ENCODE data around the gene NACC2. TPM values are rescaled to one million over a fixed set of nuclear protein-coding genes. Genes with fewer than 3 reads are reported as not detected.
"Not testable (repeated sequence)": the region's sequence is repeated elsewhere in the genome, so short reads cannot be mapped to it uniquely, and the experiment has no call there.

The NACC2 gene
- total RNA-seq, 2 experiments from 2014 or later, result 4.2 to 5.2 TPM

GRCh38 chr9:136062657-136063439 is 32.2 kb downstream of the NACC2 start:
- CTCF ChIA-PET, result no interaction called here
- Mint-ChIP-seq H3K4me1 (no peaks in the 10 kb centered on the region), H3K27ac (no peak overlapping the region), H3K4me3 (no peak overlapping the region), H3K9me3 (ENCODE audit: low read depth) (no peaks in the 10 kb centered on the region), H3K27me3 (no peaks in the 10 kb centered on the region), H3K36me3 (ENCODE audit: low read depth) (peaks cover 5% of the 10 kb centered on the region)
- POLR2A ChIA-PET, result no interaction called here
- DNase-seq (no peak), ATAC-seq (no peak)
- intact Hi-C loops (cut with DNase I, micrococcal nuclease), result no loop called here

- H3K27ac Mint-ChIP-seq; H3K27me3 Mint-ChIP-seq; H3K9me3 Mint-ChIP-seq (ENCODE audit: low read depth); H3K4me3 Mint-ChIP-seq; H3K4me1 Mint-ChIP-seq; ATAC-seq; DNase-seq; intact Hi-C loops (cut with DNase I, micrococcal nuclease); H3K36me3 Mint-ChIP-seq (ENCODE audit: low read depth); POLR2A ChIA-PET; CTCF ChIA-PET: not testable (repeated sequence)
Observed at GRCh38 chr9:136061916-136062315, 33.2 kb downstream of the NACC2 start.

DNA sequence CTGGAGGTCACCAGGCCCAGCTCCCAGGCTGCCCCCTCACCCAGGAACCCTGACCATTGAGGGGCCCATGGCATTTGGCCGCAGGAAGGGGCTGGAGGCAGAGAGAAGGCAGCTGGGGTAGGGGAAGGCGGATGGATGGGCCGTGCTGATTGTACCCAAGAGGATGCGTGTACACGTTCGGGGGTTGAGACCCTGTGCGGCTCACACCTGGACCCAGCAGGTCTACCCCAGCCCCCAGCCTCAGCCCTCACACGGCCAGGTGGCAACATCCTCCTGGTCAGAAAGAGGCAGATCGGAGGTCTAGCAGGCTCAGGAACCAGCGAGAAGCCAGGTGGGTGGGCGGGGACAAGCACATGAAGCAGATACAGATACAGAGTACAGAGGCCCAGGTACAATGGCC is 33.7 kb downstream of the NACC2 start:
- Mint-ChIP-seq H3K36me3 (ENCODE audit: low read depth) (peaks cover 2% of the 10 kb centered on the region), H3K27me3 (no peaks in the 10 kb centered on the region), H3K27ac (no peak overlapping the region), H3K9me3 (ENCODE audit: low read depth) (no peaks in the 10 kb centered on the region), H3K4me1 (no peaks in the 10 kb centered on the region), H3K4me3 (no peak overlapping the region)
- no peak for ATAC-seq
- ChIA-PET CTCF (no interaction called here), POLR2A (interaction anchor here (0.7 kb wide), 1 partner anchor 52 kb away, joined by 5 read pairs; no protein-coding TSS in a partner anchor)
- intact Hi-C loops (cut with DNase I, micrococcal nuclease), result no loop called here
- no peak for DNase-seq

GRCh38 chr9:136060671-136061371 is 34.3 kb downstream of the NACC2 start:
- H3K4me3 Mint-ChIP-seq, result no peak overlapping the region
- peaks cover 2% of the 10 kb centered on the region for H3K36me3 Mint-ChIP-seq (ENCODE audit: low read depth)
- no peak overlapping the region for H3K27ac Mint-ChIP-seq
- H3K4me1 Mint-ChIP-seq, result no peaks in the 10 kb centered on the region
- no peak for DNase-seq
- no peaks in the 10 kb centered on the region for H3K9me3 Mint-ChIP-seq (ENCODE audit: low read depth)
- ChIA-PET CTCF (no interaction called here), POLR2A (interaction anchor here (0.7 kb wide), 1 partner anchor 52 kb away, joined by 5 read pairs; no protein-coding TSS in a partner anchor)
- no peaks in the 10 kb centered on the region for H3K27me3 Mint-ChIP-seq
- ATAC-seq, result no peak
- intact Hi-C loops (cut with DNase I, micrococcal nuclease), result no loop called here

GRCh38 chr9:136059851-136060670 is 35.0 kb downstream of the NACC2 start:
- no peak overlapping the region for H3K4me3 Mint-ChIP-seq
- POLR2A ChIA-PET, result no interaction called here

DNA sequence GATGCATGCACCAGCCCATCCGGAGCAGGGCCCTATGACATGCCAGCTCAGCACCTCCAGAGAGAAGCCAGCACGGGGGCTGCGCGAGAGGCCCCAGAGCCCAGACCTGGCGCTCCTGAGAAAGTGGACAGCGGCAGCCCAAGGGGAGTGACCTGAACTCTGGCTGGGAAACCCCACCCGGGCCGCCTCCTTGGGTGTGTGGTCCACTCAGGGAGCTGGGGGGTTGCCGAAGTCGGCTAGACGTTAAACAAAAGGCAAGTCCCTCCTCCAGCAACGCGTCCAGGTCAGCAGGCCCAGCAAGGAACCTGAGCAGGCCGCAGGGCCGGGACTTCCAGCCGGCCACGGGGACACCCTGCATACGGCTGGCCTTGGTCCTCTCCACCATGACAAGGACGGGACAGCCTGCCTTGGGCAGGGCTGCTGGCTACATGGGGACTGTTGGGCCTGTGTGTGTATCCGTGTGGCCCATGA is 35.7 kb downstream of the NACC2 start:
- intact Hi-C loops (cut with DNase I, micrococcal nuclease), result no loop called here
- peaks cover 2% of the 10 kb centered on the region for H3K27me3 Mint-ChIP-seq
- no peak overlapping the region for H3K4me3 Mint-ChIP-seq
- peaks cover 2% of the 10 kb centered on the region for H3K36me3 Mint-ChIP-seq (ENCODE audit: low read depth)
- ChIA-PET POLR2A (no interaction called here), CTCF (interaction anchor here (0.6 kb wide), 1 partner anchor 8 kb away, joined by 3 read pairs; no protein-coding TSS in a partner anchor)
- no peak overlapping the region for H3K27ac Mint-ChIP-seq
- DNase-seq (no peak), ATAC-seq (no peak)
- peaks cover 4% of the 10 kb centered on the region for H3K4me1 Mint-ChIP-seq
- no peaks in the 10 kb centered on the region for H3K9me3 Mint-ChIP-seq (ENCODE audit: low read depth)

More at GRCh38 chr9:136059851-136060670, 35.0 kb downstream of the NACC2 start:
- no peak overlapping the region for H3K27ac Mint-ChIP-seq
- peaks cover 2% of the 10 kb centered on the region for H3K36me3 Mint-ChIP-seq (ENCODE audit: low read depth)
- CTCF ChIA-PET, result no interaction called here
- ATAC-seq (no peak), DNase-seq (no peak)
- no peaks in the 10 kb centered on the region for H3K9me3 Mint-ChIP-seq (ENCODE audit: low read depth)
- H3K4me1 Mint-ChIP-seq, result peaks cover 4% of the 10 kb centered on the region
- no peaks in the 10 kb centered on the region for H3K27me3 Mint-ChIP-seq
- intact Hi-C loops (cut with DNase I, micrococcal nuclease), result no loop called here

DNA sequence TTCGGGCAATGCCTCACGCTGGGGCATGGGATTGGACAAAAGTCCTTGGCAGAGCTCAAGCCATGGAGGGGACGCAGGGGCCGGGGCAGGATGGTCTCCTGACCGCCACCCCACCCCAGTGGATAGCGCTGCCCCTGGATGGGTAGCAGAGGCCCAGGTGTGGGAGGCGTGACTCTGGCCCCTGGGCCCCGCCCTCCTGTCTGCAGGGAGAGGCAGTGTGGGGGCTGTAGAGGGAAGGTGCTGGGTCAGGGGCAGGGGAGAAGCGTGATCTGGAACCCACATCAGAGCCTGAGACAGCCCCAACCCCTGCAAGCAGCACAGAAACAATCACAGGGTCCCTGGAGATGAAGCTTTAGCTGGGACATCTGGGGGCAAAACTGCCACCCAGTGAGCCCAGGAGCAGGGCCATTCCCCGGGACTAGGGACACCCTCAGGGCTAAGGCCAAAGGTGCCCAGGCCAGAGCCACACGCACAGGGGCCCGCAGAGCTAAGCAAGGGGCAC is 36.2 kb downstream of the NACC2 start:
- Mint-ChIP-seq H3K4me1 (peaks cover 4% of the 10 kb centered on the region), H3K27ac (no peak overlapping the region)
- CTCF ChIA-PET, result interaction anchor here (0.6 kb wide), 1 partner anchor 8 kb away, joined by 3 read pairs; no protein-coding TSS in a partner anchor

DNA sequence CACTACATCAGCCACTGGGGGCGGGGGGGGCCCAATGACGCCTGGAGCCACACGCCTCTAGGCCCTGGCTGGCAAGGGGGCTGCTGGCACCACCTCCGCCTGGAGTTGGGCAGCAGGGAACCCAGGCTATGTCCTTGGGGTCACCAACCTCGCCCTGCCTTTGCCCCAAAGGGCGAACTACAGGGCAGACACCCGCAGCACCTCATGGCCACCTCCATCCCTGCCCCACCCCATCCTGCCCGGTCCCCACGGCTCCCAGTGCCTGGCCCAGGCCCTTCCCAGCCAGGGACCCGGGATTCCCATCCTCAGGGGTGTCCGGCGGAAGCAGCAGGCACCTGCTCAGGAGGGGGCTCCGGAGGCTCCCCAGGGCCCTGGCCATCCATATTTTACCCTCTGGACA is 37.0 kb downstream of the NACC2 start:
- Mint-ChIP-seq H3K4me3 (no peak overlapping the region), H3K27me3 (peaks cover 2% of the 10 kb centered on the region), H3K36me3 (ENCODE audit: low read depth) (peaks cover 2% of the 10 kb centered on the region), H3K9me3 (ENCODE audit: low read depth) (no peaks in the 10 kb centered on the region), H3K4me1 (peaks cover 6% of the 10 kb centered on the region), H3K27ac (no peak overlapping the region)
- DNase-seq (no peak), ATAC-seq (no peak)
- intact Hi-C loops (cut with DNase I, micrococcal nuclease), result no loop called here
- ChIA-PET CTCF (no interaction called here), POLR2A (no interaction called here)

More for the DNA sequence above, 36.2 kb downstream of the NACC2 start:
- POLR2A ChIA-PET, result no interaction called here
- Mint-ChIP-seq H3K27me3 (peaks cover 2% of the 10 kb centered on the region), H3K36me3 (ENCODE audit: low read depth) (peaks cover 2% of the 10 kb centered on the region), H3K9me3 (ENCODE audit: low read depth) (no peaks in the 10 kb centered on the region), H3K4me3 (no peak overlapping the region)
- intact Hi-C loops (cut with DNase I, micrococcal nuclease), result no loop called here
- DNase-seq (no peak), ATAC-seq (no peak)

GRCh38 chr9:136057236-136058081 is 37.6 kb downstream of the NACC2 start:
- ChIA-PET POLR2A (no interaction called here), CTCF (no interaction called here)
- H3K4me1 Mint-ChIP-seq, result peaks cover 6% of the 10 kb centered on the region
- no peaks in the 10 kb centered on the region for H3K36me3 Mint-ChIP-seq (ENCODE audit: low read depth)
- no peaks in the 10 kb centered on the region for H3K9me3 Mint-ChIP-seq (ENCODE audit: low read depth)
- peaks cover 2% of the 10 kb centered on the region for H3K27me3 Mint-ChIP-seq
- ATAC-seq (no peak), DNase-seq (no peak)
- no peak overlapping the region for H3K27ac Mint-ChIP-seq
- no peak overlapping the region for H3K4me3 Mint-ChIP-seq
- intact Hi-C loops (cut with DNase I, micrococcal nuclease), result no loop called here

DNA sequence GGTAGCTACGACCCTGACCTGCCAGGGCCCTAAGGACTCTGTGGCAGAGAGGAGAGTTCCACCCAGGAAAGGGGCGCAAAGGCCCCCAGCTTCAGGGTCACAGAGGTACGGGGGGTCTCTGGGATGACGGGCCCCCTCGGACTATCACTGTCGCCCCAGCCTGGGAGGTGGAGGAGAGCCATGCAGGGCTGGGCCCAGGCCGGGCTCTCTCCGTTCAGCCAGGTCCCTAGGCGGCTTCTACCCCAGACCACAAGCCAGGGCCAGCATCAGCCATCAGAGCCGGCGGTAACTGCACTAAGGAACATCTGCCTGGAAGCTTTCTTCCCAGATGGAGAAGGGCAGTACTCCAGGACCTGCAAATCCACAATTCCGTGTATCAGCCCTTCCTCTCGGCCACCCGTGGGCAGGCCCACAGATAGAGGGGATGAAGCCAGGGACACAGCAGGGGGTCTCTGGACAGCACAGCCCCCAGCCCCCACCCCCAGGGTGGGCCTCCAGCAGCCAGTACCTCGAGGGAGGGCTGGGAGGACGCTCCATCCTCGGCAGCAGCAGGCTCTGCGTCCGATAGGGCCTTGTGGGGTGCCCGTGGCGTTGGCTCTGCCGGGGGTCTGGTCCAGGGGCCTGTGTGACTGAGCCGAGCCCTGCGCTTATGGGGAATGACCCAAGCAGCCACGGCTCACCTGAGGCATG is 38.4 kb downstream of the NACC2 start:
- H3K4me1 Mint-ChIP-seq, result peaks cover 10% of the 10 kb centered on the region
- no peak overlapping the region for H3K4me3 Mint-ChIP-seq
- ChIA-PET POLR2A (no interaction called here), CTCF (no interaction called here)
- peaks cover 5% of the 10 kb centered on the region for H3K27me3 Mint-ChIP-seq
- ATAC-seq (no peak), DNase-seq (no peak)
- H3K27ac Mint-ChIP-seq, result no peak overlapping the region
- no peaks in the 10 kb centered on the region for H3K9me3 Mint-ChIP-seq (ENCODE audit: low read depth)
- intact Hi-C loops (cut with DNase I, micrococcal nuclease), result no loop called here
- H3K36me3 Mint-ChIP-seq (ENCODE audit: low read depth), result no peaks in the 10 kb centered on the region

Measured in activated CD4-positive, alpha-beta T cell treated with anti-CD3 and anti-CD28 coated beads for 36 hours (primary cell).